Parathyroid adenoma (tissue), 2 donors: ENCODE measurements around the gene CTNND2.

Experiments
- H2AFZ ChIP-seq: fragments of 300-600 bp; sonication (generic); one replicate; pipeline ENCODE4 v1.7.0; 2017; ENCODE audit warnings: antibody characterized with exemption, mild to moderate bottlenecking
- H3K27ac ChIP-seq: fragments of 300-600 bp; sonication (generic); one replicate; pipeline ENCODE4 v1.7.0; 2017
- H3K27me3 ChIP-seq: fragments of 300-600 bp; sonication (generic); one replicate; pipeline ENCODE4 v1.7.0; 2017; ENCODE audit warnings: low read length; ENCODE audit not compliant: control insufficient read depth, insufficient read depth
- H3K36me3 ChIP-seq: fragments of 300-600 bp; sonication (generic); one replicate; pipeline ENCODE4 v1.7.0; 2017; ENCODE audit warnings: low read length; ENCODE audit not compliant: control insufficient read depth, insufficient read depth
- H3K4me1 ChIP-seq: fragments of 300-600 bp; sonication (generic); one replicate; pipeline ENCODE4 v1.7.0; 2017; ENCODE audit warnings: control low read depth
- H3K4me2 ChIP-seq: fragments of 300-600 bp; sonication (generic); one replicate; pipeline ENCODE4 v1.7.0; 2017; ENCODE audit warnings: low read length
- H3K4me3 ChIP-seq: fragments of 300-600 bp; sonication (generic); one replicate; pipeline ENCODE4 v1.7.0; 2017; ENCODE audit warnings: low read depth, low read length
- H3K79me2 ChIP-seq: fragments of 300-600 bp; sonication (generic); one replicate; pipeline ENCODE4 v1.7.0; 2017; ENCODE audit warnings: control low read depth
- H3K9ac ChIP-seq: fragments of 300-600 bp; sonication (generic); one replicate; pipeline ENCODE4 v1.7.0; 2017; ENCODE audit warnings: mild to moderate bottlenecking
- H3K9me3 ChIP-seq: fragments of 300-600 bp; sonication (generic); one replicate; pipeline ENCODE4 v1.7.0; 2017; ENCODE audit warnings: low read length; ENCODE audit not compliant: control insufficient read depth
- TF ChIP-seq, protein P1 (sequence below): fragments of 300-600 bp; sonication (generic); IDR thresholded peaks from one replicate; pipeline ENCODE4 v1.7.0; 2017; ENCODE audit warnings: antibody characterized with exemption, mild to moderate bottlenecking
- donor health status: primary hyperparathyroidism.

CTNND2 gene

GRCh38 chr5:11082404-11082945 is 821.8 kb downstream of the CTNND2 start:
- TF ChIP-seq, protein P1, sequence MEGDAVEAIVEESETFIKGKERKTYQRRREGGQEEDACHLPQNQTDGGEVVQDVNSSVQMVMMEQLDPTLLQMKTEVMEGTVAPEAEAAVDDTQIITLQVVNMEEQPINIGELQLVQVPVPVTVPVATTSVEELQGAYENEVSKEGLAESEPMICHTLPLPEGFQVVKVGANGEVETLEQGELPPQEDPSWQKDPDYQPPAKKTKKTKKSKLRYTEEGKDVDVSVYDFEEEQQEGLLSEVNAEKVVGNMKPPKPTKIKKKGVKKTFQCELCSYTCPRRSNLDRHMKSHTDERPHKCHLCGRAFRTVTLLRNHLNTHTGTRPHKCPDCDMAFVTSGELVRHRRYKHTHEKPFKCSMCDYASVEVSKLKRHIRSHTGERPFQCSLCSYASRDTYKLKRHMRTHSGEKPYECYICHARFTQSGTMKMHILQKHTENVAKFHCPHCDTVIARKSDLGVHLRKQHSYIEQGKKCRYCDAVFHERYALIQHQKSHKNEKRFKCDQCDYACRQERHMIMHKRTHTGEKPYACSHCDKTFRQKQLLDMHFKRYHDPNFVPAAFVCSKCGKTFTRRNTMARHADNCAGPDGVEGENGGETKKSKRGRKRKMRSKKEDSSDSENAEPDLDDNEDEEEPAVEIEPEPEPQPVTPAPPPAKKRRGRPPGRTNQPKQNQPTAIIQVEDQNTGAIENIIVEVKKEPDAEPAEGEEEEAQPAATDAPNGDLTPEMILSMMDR = no peak

DNA sequence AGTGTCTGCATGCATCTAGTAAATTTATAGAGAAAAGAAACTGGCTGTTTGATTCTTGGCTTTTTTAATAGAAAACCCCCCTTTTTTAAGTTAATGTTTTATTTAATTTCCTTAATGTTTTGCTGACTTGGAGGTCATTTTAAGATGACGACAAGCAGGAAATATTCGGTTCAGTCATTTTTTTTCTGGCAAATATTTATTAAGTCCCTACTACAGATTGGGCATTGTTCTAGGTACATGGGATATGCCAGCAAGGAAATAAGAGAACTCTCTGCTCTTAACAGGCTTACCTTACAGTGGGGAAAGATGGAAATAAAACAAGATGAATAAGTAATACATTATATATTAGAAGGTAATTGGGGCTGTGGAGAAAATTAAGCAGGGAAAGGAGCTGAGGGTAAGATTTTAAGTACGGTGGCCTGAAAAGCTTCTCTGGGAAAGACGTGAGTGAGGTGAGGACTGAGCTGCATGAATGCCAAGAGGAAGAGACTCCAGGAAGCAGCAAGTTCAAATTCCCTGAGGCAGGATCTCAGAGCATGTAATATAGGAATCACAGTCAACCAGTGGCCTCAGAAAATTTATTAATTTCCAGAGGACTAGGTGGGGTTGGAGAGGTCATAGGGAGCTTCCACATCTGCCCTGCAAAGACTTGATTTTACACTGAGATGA is 827.2 kb downstream of the CTNND2 start:
- H3K4me1 ChIP-seq = no peaks in the 10 kb centered on the region
- no peak overlapping the region for H3K4me3 ChIP-seq
- H3K79me2 ChIP-seq = no peaks in the 10 kb centered on the region
- H3K4me2 ChIP-seq = no peak overlapping the region
- H3K9ac ChIP-seq = no peak overlapping the region
- H3K27me3 ChIP-seq = no peaks in the 10 kb centered on the region
- no peaks in the 10 kb centered on the region for H3K9me3 ChIP-seq
- H3K36me3 ChIP-seq = no peaks in the 10 kb centered on the region
- TF ChIP-seq, protein P1 = no peak
- no peak overlapping the region for H2AFZ ChIP-seq
- H3K27ac ChIP-seq = no peak overlapping the region

More at GRCh38 chr5:11082404-11082945, 821.8 kb downstream of the CTNND2 start:
- Histone ChIP-seq H3K79me2 (no peaks in the 10 kb centered on the region), H2AFZ (no peak overlapping the region), H3K4me1 (no peaks in the 10 kb centered on the region), H3K36me3 (no peaks in the 10 kb centered on the region), H3K27me3 (no peaks in the 10 kb centered on the region), H3K4me3 (no peak overlapping the region), H3K4me2 (no peak overlapping the region), H3K9ac (no peak overlapping the region), H3K9me3 (no peaks in the 10 kb centered on the region), H3K27ac (no peak overlapping the region)

DNA sequence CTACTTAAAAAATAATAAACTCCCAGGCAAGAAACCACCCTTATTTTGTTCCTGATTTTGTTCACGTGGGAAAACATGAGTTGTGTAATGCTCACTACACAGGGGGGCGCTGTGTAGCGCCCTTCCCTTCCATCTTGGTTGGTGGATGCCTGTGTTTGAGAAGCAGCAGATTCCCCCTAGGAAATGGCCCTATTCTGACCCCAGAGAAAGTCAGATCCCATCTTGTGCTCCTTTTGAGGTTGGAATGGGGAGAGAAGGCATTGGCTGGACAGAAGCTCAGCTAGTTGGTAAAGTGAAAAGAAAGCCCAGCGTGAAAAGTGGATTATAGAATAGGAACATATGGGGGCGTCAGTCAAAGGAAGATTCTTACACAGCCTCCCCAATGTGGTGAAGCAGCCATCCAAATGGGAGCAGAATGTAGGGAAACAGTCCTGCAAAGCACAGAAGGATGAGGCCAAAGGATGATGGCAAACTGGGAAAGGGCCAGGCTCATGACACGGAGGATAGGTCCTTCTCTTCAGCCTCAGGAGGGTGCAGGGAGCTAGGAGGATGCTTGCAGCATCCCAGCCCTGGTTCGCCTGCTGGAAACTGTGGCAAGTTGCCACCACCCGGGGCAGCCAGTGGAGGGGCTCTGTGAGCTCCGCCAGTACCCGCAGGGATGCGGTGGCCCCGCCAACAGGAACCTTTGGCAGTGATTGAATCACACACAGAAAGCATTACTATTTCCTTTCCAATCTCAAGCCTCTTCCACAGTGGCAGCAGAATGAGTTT is 829.0 kb downstream of the CTNND2 start:
- Histone ChIP-seq H3K4me3 (no peak overlapping the region), H3K27ac (no peak overlapping the region), H3K4me2 (no peak overlapping the region), H3K36me3 (no peaks in the 10 kb centered on the region), H3K27me3 (no peaks in the 10 kb centered on the region), H3K79me2 (no peaks in the 10 kb centered on the region), H2AFZ (no peak overlapping the region), H3K4me1 (no peaks in the 10 kb centered on the region), H3K9me3 (no peaks in the 10 kb centered on the region), H3K9ac (no peak overlapping the region)
- TF ChIP-seq, protein P1 = no peak

DNA sequence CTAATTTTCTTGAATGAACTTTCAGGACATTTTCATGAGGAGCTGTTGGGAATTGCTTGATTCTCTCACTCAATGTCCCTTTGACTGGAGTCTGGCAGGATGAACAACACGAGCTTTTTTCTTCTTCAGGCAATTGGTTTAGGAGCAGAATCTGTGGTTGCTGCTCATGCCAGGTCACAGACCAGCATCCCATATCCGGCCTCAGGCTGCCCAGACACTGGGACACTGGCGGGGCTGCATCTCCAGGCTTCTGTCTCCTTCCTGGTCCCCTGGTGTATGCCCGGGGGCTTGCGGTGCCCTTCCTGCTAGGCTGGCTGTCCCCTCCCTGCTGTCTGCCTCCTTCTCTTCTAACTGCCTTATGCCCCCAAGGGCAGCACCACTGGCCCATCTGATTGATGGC is 831.7 kb downstream of the CTNND2 start:
- Histone ChIP-seq H3K36me3 (no peaks in the 10 kb centered on the region), H3K4me1 (no peaks in the 10 kb centered on the region), H3K79me2 (no peaks in the 10 kb centered on the region), H3K4me3 (no peak overlapping the region), H3K27me3 (no peaks in the 10 kb centered on the region), H2AFZ (no peak overlapping the region), H3K27ac (no peak overlapping the region), H3K4me2 (no peak overlapping the region), H3K9ac (no peak overlapping the region), H3K9me3 (no peaks in the 10 kb centered on the region)
- TF ChIP-seq, protein P1 = no peak
